HEK293T (cell line): Measurements from ENCODE around the gene SCUBE1.

ENCODE experiments used
- CTCF ChIA-PET: fragments of 350-600 bp; formaldehyde crosslinking; extraction: SDS; loops from one replicate; lab custom pipeline; 2021; ENCODE audit warnings: antibody characterized with exemption, inconsistent platforms; lab: Yijun Ruan, JAX
- POLR2A ChIA-PET: fragments of 350-600 bp; formaldehyde crosslinking; extraction: SDS; loops from one replicate; lab custom pipeline; 2020; ENCODE audit warnings: antibody characterized with exemption, inconsistent platforms; lab: Yijun Ruan, JAX
- DNase-seq: peaks from one replicate; pipeline ENCODE4 v3.0.0; 2012; ENCODE audit warnings: mixed read lengths; ENCODE audit errors: extremely low spot score
- ARNT ChIP-seq: fragments of 450-650 bp; IDR thresholded peaks from 2 replicates; pipeline ENCODE4 v1.6.1; 2017; ENCODE audit warnings: mild to moderate bottlenecking
- BHLHE40 ChIP-seq: fragments of 450-650 bp; IDR thresholded peaks from 2 replicates; pipeline ENCODE4 v1.6.1; 2016; ENCODE audit warnings: mild to moderate bottlenecking, moderate library complexity, borderline replicate concordance
- CTBP1 ChIP-seq: fragments of 450-650 bp; IDR thresholded peaks from 2 replicates; pipeline ENCODE4 v1.6.1; 2016; ENCODE audit warnings: borderline replicate concordance
- ELF4 ChIP-seq: fragments of 450-650 bp; IDR thresholded peaks from 2 replicates; pipeline ENCODE4 v1.6.1; 2017; ENCODE audit warnings: antibody characterized with exemption
- FOXA1 ChIP-seq: fragments of 450-650 bp; IDR thresholded peaks from 2 replicates; pipeline ENCODE4 v1.6.1; 2016; ENCODE audit warnings: mild to moderate bottlenecking
- FOXK2 ChIP-seq: fragments of 450-650 bp; IDR thresholded peaks from 2 replicates; pipeline ENCODE4 v1.6.1; 2016; ENCODE audit warnings: mild to moderate bottlenecking
- FOXM1 ChIP-seq: fragments of 450-650 bp; IDR thresholded peaks from 2 replicates; pipeline ENCODE4 v1.6.1; 2017; ENCODE audit warnings: mild to moderate bottlenecking, borderline replicate concordance
- HDGF ChIP-seq: fragments of 450-650 bp; IDR thresholded peaks from 2 replicates; pipeline ENCODE4 v1.6.1; 2017; ENCODE audit warnings: antibody characterized with exemption, borderline replicate concordance
- L3MBTL2 ChIP-seq: fragments of 450-650 bp; conservative IDR thresholded peaks from 2 replicates; pipeline ENCODE4 v1.6.1; 2016; ENCODE audit warnings: mild to moderate bottlenecking
- LEF1 ChIP-seq: fragments of 450-650 bp; IDR thresholded peaks from 2 replicates; pipeline ENCODE4 v1.6.1; 2017; ENCODE audit warnings: mild to moderate bottlenecking, borderline replicate concordance
- NFRKB ChIP-seq: fragments of 450-650 bp; IDR thresholded peaks from 2 replicates; pipeline ENCODE4 v1.6.1; 2016; ENCODE audit warnings: mild to moderate bottlenecking, moderate library complexity
- PKNOX1 ChIP-seq: fragments of 450-650 bp; IDR thresholded peaks from 2 replicates; pipeline ENCODE4 v1.6.1; 2016
- SP1 ChIP-seq: fragments of 450-650 bp; IDR thresholded peaks from 2 replicates; pipeline ENCODE4 v1.6.1; 2017
- SUZ12 ChIP-seq: fragments of 450-650 bp; IDR thresholded peaks from 2 replicates; pipeline ENCODE4 v1.6.1; 2016; ENCODE audit warnings: mild to moderate bottlenecking
- TARDBP ChIP-seq: fragments of 450-650 bp; IDR thresholded peaks from 2 replicates; pipeline ENCODE4 v1.6.1; 2016
- ZNF384 ChIP-seq: fragments of 450-650 bp; IDR thresholded peaks from 2 replicates; pipeline ENCODE4 v1.6.1; 2016

SCUBE1 gene

GRCh38 chr22:43327157-43327438, 16.1 kb downstream of the SCUBE1 start:
- TF ChIP-seq CTBP1 (no peak), SUZ12 (no peak), TARDBP (no peak), NFRKB (no peak), FOXA1 (no peak), HDGF (no peak), FOXM1 (no peak), SP1 (no peak), FOXK2 (no peak), PKNOX1 (no peak), ZNF384 (no peak), ARNT (no peak), BHLHE40 (no peak), LEF1 (no peak), ELF4 (no peak), L3MBTL2 (no peak)
- DNase-seq, result no peak
- ChIA-PET CTCF (interaction anchor here (0.9 to 2.3 kb wide), 2 partner anchors 19 to 95 kb away, joined by 3 to 7 read pairs; no protein-coding TSS in a partner anchor), POLR2A (no interaction called here)

GRCh38 chr22:43326331-43327156, 16.6 kb downstream of the SCUBE1 start:
- CTCF ChIA-PET, result interaction anchor here (0.5 to 2.3 kb wide), 3 partner anchors 20 to 95 kb away, joined by 3 to 7 read pairs (median 3); no protein-coding TSS in a partner anchor
- POLR2A ChIA-PET, result no interaction called here
- TF ChIP-seq ARNT (no peak), CTBP1 (no peak), PKNOX1 (no peak), FOXM1 (no peak), TARDBP (no peak), SUZ12 (no peak), NFRKB (no peak), HDGF (no peak)
- no peak for DNase-seq

- DNase-seq, result no peak
- no peak for TF ChIP-seq TARDBP
- ChIA-PET CTCF (interaction anchor here (0.7 to 2.3 kb wide), 2 partner anchors 21 to 198 kb away, joined by 7 read pairs; no protein-coding TSS in a partner anchor), POLR2A (no interaction called here)
These were observed 18.0 kb downstream of the SCUBE1 start for GRCh38 chr22:43325176-43325575.

GRCh38 chr22:43320943-43321900, 21.9 kb downstream of the SCUBE1 start:
- no peak for DNase-seq
- ChIA-PET POLR2A (interaction anchor here (1.2 kb wide), 1 partner anchor 45 kb away, joined by 3 read pairs; no protein-coding TSS in a partner anchor), CTCF (interaction anchor here (0.7 kb wide), 2 partner anchors 18 to 64 kb away, joined by 3 read pairs; no protein-coding TSS in a partner anchor)
- TF ChIP-seq BHLHE40 (no peak), CTBP1 (no peak)

GRCh38 chr22:43319661-43320486, 23.3 kb downstream of the SCUBE1 start:
- ChIA-PET CTCF (no interaction called here), POLR2A (interaction anchor here (1.2 kb wide), 1 partner anchor 44 kb away, joined by 3 read pairs; no protein-coding TSS in a partner anchor)
- DNase-seq, result no peak
- TF ChIP-seq SUZ12 (no peak), ELF4 (no peak), SP1 (no peak), BHLHE40 (no peak), ZNF384 (no peak), TARDBP (no peak), PKNOX1 (no peak), LEF1 (no peak), FOXM1 (no peak)

GRCh38 chr22:43317239-43317638, 25.9 kb downstream of the SCUBE1 start:
- DNase-seq, result no peak
- POLR2A ChIA-PET, result no interaction called here
- TF ChIP-seq FOXA1, result no peak
- TF ChIP-seq BHLHE40, result no peak
- TF ChIP-seq LEF1, result no peak
- TF ChIP-seq SP1, result no peak
- no peak for TF ChIP-seq TARDBP
- no peak for TF ChIP-seq ARNT
- TF ChIP-seq ELF4, result no peak
- TF ChIP-seq ZNF384, result no peak

More at GRCh38 chr22:43317239-43317638, 25.9 kb downstream of the SCUBE1 start:
- CTCF ChIA-PET, result no interaction called here
